GM19099 (cell line): ENCODE measurements around the gene FOXP1.

Source experiments
- POLR2A ChIP-seq: IDR thresholded peaks from 3 replicates; pipeline ENCODE4 v1.6.1; 2011; ENCODE audit warnings: low read depth; ENCODE audit not compliant: insufficient read length; ENCODE audit errors: extremely low read depth

The FOXP1 gene

GRCh38 chr3:71210257-71211007, 373.1 kb downstream of the FOXP1 start:
- no peak for TF ChIP-seq POLR2A

DNA sequence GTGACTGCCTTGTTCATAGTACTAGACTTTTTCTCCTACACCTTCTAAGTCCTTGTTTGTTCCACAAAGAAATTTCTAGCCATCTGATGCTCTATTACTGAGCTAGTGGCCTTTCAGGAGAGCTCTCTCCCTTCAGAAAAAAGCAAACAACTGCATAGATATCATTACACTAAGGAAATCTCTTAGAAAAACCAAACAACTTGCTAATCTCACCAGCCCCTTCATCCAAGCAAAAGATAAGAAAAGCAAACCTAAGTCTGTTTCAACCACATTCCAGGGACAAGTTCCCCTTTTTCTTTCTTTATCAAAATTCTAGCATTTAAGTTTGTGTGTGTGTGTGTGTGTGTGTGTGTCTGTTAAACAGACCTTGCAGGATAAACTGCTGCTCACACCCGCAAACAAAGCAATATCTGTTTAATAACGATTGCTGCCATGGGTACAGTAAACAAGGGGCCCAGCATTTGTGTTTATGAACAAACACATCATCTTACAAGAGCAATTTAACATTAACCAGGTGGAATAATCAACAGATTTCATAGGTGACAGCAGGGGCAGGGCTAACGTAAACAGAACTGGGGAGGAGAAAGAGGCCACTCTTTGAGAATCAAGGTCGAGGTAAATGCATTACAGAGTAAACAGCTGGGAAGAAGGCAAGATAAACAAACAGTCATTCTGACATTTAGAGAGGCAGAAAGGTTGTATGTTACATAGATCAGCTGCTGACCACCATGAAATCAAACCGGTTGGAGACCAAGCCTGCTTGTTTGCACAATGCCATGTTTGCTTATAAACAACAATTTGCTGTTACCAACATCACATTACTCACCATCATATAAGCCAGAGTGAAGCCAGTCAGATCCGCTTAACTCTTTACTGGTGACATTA, 375.1 kb downstream of the FOXP1 start:
- TF ChIP-seq POLR2A: no peak

- TF ChIP-seq POLR2A: no peak
Measured at GRCh38 chr3:71207632-71208031, 375.9 kb downstream of the FOXP1 start.

GRCh38 chr3:71206305-71207165, 377.0 kb downstream of the FOXP1 start:
- no peak for TF ChIP-seq POLR2A

GRCh38 chr3:71203727-71204488, 379.6 kb downstream of the FOXP1 start:
- no peak for TF ChIP-seq POLR2A

DNA sequence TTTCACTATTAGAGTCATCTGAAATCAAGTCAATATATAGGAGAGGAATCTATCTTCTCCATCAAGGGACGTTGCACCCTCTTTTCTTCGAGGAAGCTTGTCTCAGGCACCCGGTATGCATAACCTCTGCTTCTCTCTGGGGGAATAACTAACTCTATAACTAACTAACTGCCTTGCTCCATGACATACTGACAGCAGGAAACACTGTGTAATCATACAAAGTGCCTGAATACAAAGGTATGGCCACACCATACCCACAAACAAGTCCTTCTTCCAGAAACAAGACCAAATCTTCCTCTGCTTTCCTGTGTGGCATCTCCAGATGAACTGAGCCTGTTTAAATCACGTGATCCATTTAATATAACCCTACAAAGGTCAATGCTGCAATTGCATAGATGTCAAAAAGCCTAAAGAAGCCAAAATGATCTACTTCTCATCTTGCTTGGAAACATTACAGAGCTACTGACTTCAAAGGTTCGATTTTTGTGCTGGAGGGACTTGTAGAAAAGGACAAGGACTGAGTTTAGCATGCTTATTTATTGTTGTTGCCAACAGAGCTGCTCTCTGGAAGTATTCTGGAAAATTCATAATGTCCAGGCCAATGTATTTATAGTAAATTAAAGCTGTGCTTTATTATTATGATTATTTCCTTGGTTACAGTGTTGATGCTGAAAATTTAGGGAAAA, 380.5 kb downstream of the FOXP1 start:
- no peak for TF ChIP-seq POLR2A

- TF ChIP-seq POLR2A: no peak
Measured at GRCh38 chr3:71201939-71202338, 381.6 kb downstream of the FOXP1 start.

DNA sequence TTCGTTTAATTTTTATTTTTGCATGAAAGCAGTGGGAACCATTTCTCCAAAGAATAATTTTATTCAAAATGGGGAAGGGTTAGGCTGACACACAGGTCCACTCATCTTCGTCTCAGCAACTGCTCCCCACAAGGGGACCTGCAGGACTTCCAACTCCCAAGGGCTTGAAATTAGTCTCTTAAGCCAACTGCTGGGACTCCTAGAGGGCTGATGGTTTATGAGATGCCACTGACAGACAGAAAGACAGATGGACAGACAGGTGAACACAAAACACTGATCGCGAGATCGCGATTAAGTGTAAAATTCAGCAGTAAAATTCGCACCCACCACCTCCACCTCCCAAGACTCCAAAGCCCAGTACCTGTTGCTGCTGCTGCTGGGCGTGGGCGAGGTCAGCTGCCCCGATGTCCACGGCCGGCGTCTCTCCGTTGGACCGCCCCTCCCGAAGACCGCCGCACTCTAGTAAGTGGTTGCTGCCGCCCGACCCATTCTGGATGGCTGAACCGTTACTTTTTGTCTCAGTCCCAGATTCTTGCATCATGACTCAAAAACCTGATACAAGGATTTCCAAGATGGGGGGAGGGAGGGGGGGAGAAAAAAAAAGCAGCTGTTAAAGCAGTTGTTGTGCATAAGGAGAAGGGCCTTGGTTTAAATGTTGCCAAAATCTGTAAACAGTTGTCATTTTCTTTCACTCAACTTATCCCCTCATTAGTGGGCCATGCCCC, 385.5 kb downstream of the FOXP1 start:
- no peak for TF ChIP-seq POLR2A

DNA sequence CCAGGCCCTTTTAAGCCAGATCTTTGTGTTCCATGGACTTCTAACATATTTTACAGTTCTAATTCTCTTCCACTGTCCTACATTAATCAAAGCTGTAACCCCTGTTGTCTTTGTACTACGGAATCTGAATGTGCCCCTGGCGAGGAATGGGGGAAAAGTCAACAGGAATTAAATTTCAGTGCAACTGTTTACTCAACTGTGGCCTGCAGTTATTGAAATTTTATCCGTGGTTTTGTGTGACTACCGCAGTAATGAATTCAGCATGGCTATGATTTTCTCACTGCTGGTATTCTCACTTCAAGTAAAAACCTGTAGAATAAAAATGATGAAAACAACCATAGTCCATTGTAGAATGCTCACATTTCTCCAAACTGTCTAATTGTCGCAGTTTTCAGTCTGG, 388.0 kb downstream of the FOXP1 start:
- no peak for TF ChIP-seq POLR2A

- TF ChIP-seq POLR2A: no peak
Measured at GRCh38 chr3:71194785-71195184, 388.7 kb downstream of the FOXP1 start.

DNA sequence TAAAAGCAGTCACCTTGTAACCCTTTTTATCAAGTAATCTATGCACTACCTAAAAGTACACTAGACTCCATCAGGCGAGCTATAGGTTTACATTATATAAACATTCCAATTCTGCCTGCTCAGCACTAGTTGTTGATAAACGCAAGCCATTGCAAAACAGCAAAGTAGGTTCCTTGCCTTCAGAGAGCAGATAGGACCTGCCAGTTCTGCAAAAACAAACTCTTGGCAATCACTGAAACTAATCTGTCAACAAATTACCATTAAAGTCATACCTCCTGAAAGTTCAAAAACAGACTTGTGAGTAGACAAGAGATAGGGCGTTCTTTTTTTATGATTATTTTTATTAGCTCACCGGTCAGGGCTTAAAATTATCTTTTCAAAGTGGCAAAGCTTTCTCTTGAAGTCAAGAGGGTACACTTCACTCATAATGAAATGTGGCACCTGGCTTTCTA, 392.5 kb downstream of the FOXP1 start:
- no peak for TF ChIP-seq POLR2A

DNA sequence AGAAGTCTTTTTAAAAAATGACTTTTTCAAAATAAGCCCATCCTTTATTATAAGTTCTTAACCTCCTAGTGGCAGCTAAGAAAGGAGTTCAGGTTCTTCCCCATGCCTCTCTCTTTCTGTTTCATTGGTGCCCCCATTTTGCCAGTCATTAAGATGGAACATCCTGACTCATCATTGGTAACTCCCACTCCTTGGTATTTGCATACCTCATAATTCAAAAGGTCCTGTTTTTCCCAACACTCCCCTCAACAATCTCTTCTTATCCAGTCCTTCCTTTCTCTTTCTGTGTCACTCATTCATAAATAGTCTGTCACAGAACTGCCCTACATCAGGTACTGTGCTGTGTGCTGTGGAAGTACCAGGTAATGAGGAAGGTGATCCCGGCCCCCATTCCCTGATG, 394.0 kb downstream of the FOXP1 start:
- TF ChIP-seq POLR2A: no peak

DNA sequence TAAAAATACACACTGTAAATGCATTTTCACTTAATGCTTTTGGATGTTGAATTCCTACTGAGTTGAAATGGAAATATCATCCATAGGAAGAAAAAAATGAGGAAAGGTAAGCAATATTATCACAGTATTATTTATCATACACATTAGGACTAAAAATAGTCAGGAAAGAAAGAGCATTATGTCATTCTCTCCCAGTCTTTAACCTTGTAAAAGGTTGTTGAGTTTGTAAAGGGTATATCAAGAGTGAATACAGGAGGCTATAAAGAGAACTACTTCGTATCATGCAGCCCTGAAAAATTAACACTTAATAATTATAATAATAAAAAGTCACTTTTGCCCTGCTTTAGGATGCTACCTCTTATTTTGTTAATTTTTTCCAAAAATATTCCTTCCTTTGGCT, 395.8 kb downstream of the FOXP1 start:
- no peak for TF ChIP-seq POLR2A

DNA sequence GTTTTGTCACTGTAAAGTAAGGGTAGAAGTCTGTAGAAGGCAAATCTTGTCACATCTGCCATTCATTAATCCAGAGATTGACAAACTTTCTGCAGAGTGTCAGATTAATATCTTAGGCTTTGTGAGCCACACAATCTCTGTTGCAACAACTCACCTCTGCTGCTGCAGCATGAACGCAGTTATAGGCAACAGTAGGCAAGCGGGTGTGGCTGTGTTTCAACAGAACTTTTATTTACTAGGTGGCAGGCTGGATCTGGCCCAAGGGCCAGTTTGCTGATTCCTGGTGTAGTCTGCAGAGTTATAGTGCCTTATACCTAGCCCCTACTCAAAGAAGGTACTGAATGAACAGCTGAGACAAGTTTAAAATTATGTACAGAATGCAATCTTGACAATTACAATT, 396.7 kb downstream of the FOXP1 start:
- TF ChIP-seq POLR2A: no peak
